Measurements from ENCODE around the gene DHH. TPM values are rescaled to one million over a fixed set of nuclear protein-coding genes. Genes with fewer than 3 reads are reported as not detected.
"Not testable (repeated sequence)": the region's sequence is repeated elsewhere in the genome, so short reads cannot be mapped to it uniquely, and the experiment has no call there.

Gene DHH
- total and polyA plus RNA-seq, 5 experiments from 2014 or later, result 0.27 to 0.47 TPM; not detected in 3

DNA sequence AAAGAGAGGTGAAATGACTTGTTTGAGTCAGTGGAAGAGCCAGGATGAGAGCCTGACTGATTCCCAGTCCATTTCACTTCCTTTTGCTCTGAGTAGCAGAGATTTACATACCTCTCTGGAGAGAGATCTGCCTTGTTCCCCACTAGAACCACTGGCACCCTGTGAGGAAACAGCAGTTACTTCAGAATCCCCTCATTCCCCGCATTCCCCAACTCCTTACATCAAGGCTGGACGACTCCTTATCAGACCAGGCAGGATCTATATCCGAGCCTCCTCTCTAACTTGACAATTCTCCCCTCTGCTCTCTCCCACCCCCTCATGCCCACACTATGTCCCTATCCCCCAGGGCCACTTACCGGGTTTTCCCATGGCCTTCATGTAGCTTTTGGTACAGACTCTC lies 28.5 kb downstream of the DHH start:
- ATAC-seq, result no peak
- POLR2A ChIA-PET, result interaction anchor here (4.0 kb wide), 1 partner anchor 27 kb away, joined by 23 read pairs; the partner anchor contains the start of gene DHH
- Mint-ChIP-seq H3K27ac (peak overlapping the region in 2 of 10 donors; percentile 4 to 35), H3K9me3 (no peaks in the 10 kb centered on the region), H3K4me3 (peak overlapping the region in 1 of 10 donors; percentile 14), H3K4me1 (peaks cover 16 to 29% (median 27%) of the 10 kb centered on the region in 4 donors), H3K27me3 (no peaks in the 10 kb centered on the region), H3K36me3 (peaks cover 0 to 2% (median 0%) of the 10 kb centered on the region in 3 donors)
- DNase-seq, result no peak

DNA sequence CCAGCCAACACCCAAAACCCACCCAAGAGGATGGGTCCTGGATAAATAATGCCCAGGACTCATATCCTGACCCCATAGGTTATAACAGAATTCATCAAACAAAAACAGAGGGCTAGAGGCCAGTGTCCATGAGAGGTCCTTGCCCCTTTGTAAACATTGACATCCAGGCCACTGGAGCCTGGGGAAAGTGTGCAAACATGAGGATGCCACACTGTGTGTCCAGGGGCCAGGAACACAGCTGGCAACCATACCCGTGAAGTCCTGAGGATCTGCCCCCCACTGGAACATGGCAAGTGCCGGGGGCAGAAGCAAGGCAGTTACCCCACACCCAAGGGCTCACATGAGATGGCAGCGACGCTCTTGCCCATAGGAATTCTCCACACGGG lies 29.8 kb downstream of the DHH start:
- Mint-ChIP-seq H3K4me3 (no peak overlapping the region), H3K36me3 (peaks cover 0 to 2% (median 0%) of the 10 kb centered on the region in 3 donors), H3K9me3 (no peaks in the 10 kb centered on the region), H3K27me3 (no peaks in the 10 kb centered on the region), H3K27ac (no peak overlapping the region), H3K4me1 (peaks cover 16 to 30% (median 25%) of the 10 kb centered on the region in 4 donors)
- POLR2A ChIA-PET, result interaction anchor here (0.7 to 4.0 kb wide), 5 partner anchors 23 to 166 kb away, joined by 3 to 23 read pairs (median 5); partner anchors contain the start of gene DHH
- peak in 1 of 10 donors; percentile 49 for DNase-seq
- ATAC-seq, result no peak

DNA sequence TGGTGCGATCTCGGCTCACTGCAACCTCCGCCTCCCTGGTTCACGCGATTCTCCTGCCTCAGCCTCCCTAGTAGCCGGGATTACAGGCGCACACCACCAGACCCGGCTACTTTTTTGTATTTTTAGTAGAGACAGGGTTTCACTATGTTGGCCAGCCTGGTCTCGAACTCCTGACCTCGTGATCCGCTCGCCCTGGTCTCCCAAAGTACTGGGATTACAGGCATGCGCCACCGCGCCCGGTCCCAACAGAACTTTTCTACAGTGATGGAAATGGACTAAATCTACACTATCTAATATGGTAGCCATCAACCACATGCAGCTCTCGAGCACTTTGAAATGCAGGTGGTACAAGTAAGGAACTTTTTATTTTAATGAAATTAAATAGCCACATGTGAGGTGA lies 32.7 kb downstream of the DHH start:
- Mint-ChIP-seq H3K4me3 (peak overlapping the region in 6 of 10 donors; percentile 2 to 94 (median 63)), H3K27ac (peak overlapping the region in 1 of 10 donors; percentile 33), H3K4me1 (peaks cover 28 to 44% (median 40%) of the 10 kb centered on the region in 4 donors)
- H3K27me3 Mint-ChIP-seq, H3K9me3 Mint-ChIP-seq, H3K36me3 Mint-ChIP-seq, DNase-seq, ATAC-seq: not testable (repeated sequence)
- POLR2A ChIA-PET, result interaction anchor here (1.0 kb wide), 1 partner anchor 173 kb away, joined by 3 read pairs; no protein-coding TSS in a partner anchor

DNA sequence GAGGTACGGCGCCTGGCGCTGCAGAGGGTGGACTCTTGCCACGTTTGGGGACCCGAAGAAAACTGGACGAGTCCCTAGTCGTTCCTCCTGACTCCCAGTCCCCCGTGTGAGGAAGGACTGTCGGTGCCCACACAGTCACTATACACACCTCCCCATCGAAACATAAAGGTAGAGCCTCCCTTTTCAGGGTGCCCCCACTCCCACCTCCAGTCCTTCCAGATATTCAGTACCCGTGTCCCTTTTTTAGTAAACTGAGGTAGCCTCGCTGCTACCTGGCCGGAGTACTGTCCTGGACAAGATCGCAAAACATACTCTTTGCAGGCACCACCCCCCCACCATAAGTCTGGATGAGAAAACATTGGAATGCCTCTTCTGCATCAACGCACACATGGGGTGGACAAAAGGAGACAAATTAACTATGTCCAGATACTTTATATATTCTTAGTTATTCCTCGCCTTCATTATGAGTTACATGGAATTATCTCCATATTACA lies 33.4 kb downstream of the DHH start:
- Mint-ChIP-seq H3K4me3 (peak overlapping the region; percentile 72 to 99 (median 94)), H3K27me3 (no peaks in the 10 kb centered on the region), H3K9me3 (no peaks in the 10 kb centered on the region), H3K27ac (peak overlapping the region; percentile 91 to 99 (median 96)), H3K4me1 (peaks cover 35 to 51% (median 47%) of the 10 kb centered on the region in 4 donors), H3K36me3 (peaks cover 0 to 2% (median 0%) of the 10 kb centered on the region in 3 donors)
- POLR2A ChIA-PET, result interaction anchor here (0.6 to 3.3 kb wide), 7 partner anchors 9 to 174 kb away, joined by 3 to 22 read pairs (median 7); partner anchors contain the start of genes LMBR1L, RHEBL1, TUBA1A and TUBA1B
- ATAC-seq (peak in 1 of 2 donors; percentile 1), DNase-seq (no peak)

DNA sequence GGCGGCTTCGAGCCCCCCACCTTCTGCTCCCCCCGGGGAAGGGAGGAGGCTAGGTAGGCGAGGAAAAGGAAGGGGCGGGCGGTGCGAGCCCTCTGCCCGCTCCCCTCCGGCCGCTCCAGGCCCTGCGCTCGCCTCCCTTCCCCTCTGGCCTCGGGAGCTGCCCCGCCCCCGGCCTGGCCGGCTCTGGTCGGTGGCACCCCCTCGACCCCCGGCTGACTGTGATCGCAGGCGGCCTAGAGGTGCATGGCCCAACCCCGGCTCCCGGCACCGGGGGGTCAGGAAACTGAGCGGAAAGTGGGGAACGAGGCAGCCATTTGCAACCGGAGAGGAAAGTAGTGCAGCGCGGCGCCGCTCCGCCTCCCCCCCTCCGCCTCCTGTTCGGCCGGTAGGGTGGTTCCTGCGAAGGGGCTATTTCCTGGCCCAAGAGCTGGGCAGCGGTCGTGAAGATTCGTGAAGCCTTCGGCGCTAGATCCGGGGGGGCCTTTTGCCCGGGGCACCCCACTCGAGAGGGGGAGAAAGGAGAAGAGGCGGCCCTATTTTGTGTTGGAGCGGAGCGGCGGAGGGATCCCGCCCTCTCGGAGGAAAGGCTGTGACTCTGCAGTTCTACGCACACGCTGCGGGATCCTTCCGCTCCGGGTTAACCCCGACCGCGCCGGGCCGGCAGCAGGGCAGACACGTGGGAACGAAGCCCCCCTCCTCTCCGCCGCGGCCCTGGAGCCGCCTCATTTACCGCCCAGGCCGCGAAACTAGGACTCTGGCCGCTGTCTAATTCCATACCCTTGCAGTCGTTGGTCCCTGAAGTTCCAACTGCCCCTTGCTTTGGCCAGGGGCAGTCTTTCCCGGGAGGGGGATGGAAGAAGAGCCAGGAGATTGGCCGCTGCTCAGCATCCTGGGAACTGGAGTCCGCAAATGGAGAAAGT lies 34.1 kb downstream of the DHH start, which contains the start of gene KMT2D:
KMT2D (minus strand) TSS at position 558 of the 920 bp plus-strand sequence. CDS start 5,470 bp downstream, outside the sequence.
- ATAC-seq (peak; percentile 73 to 76), DNase-seq (peak; percentile 78 to 96 (median 86))
- Mint-ChIP-seq H3K4me3 (peak within 1 kb of the TSS; percentile 72 to 99 (median 94)), H3K27me3 (no peaks in the 10 kb centered on the region), H3K36me3 (peaks cover 0 to 5% (median 2%) of the 10 kb centered on the region in 3 donors), H3K27ac (peak within 1 kb of the TSS; percentile 92 to 99 (median 98)), H3K9me3 (no peaks in the 10 kb centered on the region), H3K4me1 (peaks cover 42 to 58% (median 54%) of the 10 kb centered on the region in 4 donors)
- POLR2A ChIA-PET, result interaction anchor here (0.6 to 3.3 kb wide), 14 partner anchors 10 to 208 kb away, joined by 3 to 22 read pairs (median 4); partner anchors contain the start of genes DDX23, FKBP11, LMBR1L and RHEBL1

DNA sequence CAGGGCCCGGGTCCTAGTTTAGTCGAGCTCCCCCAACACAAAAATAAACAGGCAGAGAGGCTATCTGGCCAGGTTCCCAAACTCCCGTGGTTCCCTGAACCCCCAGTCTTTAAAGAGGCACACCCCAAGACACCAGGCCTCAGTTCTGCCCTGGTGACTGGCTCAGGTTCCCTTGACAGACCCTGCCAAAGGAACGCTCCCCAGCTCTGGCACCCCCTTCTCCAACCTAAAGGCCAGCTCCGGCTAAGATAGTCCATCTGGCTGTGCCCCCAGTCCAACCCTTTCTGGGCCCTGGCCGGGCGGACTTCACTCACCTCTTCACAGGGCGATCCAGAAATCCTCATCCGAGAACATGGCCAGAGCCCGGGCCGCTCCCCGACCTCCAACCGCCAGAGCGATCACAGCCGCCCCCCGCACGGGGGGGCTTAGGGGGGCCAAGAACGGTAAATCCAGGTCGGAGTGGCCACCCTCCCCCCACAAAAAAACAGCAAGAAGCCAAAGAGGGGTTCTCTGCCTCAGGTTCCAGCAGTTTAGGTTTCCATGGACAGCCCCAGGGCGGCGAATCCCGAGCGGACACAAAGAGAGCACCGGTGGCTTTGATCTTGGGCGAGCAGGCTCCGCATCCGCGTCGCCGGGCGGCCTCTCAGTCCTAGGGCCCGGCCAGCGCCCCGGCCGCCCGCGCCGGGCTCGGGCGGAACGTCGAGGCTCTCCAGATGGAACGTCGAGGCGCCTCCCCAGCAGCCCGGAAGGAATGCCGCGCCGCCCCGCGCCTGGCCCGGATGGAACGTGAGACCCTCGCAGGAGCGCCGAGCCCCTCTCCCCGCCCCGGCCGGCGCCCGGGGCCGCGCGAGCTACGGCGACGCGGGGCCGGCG lies 35.1 kb downstream of the DHH start:
- H3K4me3 Mint-ChIP-seq, result peak overlapping the region; percentile 72 to 95 (median 92)
- peaks cover 0 to 12% (median 5%) of the 10 kb centered on the region in 3 donors for H3K36me3 Mint-ChIP-seq
- H3K27me3 Mint-ChIP-seq, result no peaks in the 10 kb centered on the region
- POLR2A ChIA-PET, result interaction anchor here (0.7 to 3.3 kb wide), 13 partner anchors 10 to 207 kb away, joined by 3 to 22 read pairs (median 4); partner anchors contain the start of genes DDX23, FKBP11, LMBR1L and RHEBL1
- DNase-seq, result peak in 2 of 10 donors; percentile 26 to 30
- H3K9me3 Mint-ChIP-seq, result no peaks in the 10 kb centered on the region
- H3K27ac Mint-ChIP-seq, result peak overlapping the region; percentile 75 to 96 (median 90)
- peak; percentile 3 to 24 for ATAC-seq
- H3K4me1 Mint-ChIP-seq, result peaks cover 50 to 68% (median 64%) of the 10 kb centered on the region in 4 donors

DNA sequence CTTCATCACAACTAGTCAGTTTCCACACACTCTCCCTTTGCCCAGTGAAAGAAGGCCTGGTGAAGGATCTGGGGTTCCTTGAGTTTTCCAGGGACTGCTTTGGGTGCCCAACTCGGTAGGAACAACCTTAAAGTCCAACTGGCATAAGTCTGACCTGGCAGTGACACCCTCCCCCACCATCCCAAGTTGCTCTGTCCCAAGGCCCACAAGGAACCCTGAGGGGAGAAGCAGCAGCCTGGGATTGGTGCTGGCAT lies 35.6 kb downstream of the DHH start:
- no peaks in the 10 kb centered on the region for H3K9me3 Mint-ChIP-seq
- no peaks in the 10 kb centered on the region for H3K27me3 Mint-ChIP-seq
- H3K36me3 Mint-ChIP-seq, result peaks cover 0 to 18% (median 5%) of the 10 kb centered on the region in 3 donors
- DNase-seq (no peak), ATAC-seq (no peak)
- H3K4me3 Mint-ChIP-seq, result peak overlapping the region; percentile 72 to 95 (median 92)
- H3K4me1 Mint-ChIP-seq, result peaks cover 49 to 70% (median 66%) of the 10 kb centered on the region in 4 donors
- POLR2A ChIA-PET, result interaction anchor here (0.6 to 3.3 kb wide), 4 partner anchors 9 to 305 kb away, joined by 3 to 22 read pairs (median 12); partner anchors contain the start of genes RHEBL1 and TUBA1B
- peak overlapping the region; percentile 75 to 96 (median 90) for H3K27ac Mint-ChIP-seq

DNA sequence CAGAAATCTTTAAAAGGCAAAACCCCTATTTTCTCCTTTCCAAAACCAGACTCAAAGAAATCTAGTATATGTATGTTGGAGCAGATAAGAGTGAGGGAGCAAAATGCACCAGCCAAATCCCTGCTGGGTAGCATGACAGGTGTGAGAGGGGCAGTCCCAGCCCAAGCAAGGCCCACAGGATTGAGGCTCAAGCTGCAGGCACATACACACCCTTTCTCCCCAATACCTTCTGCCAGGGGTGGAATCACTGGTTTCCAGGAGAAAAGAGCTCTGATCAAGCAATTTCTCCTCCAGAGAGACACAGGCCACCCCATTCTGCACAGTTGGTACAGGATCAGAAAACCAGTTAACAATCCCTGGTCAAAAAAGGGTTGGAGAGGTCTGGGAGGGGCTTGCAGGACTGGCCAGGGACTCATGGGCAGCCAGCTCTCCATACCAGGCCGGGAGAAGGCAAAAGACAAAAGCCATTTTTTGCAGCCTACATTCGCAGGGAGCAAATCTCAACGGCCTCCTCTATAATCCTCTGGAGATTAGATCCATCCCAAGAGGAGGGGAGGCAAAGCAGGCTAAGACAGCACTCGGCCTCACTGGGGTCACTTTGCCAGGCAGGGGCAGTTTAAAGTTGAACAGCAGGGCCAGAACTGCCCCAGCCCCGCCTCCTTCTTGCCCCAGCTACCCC lies 36.1 kb downstream of the DHH start:
- no peak for DNase-seq
- POLR2A ChIA-PET, result interaction anchor here (0.6 to 3.3 kb wide), 5 partner anchors 12 to 1573 kb away, joined by 3 to 22 read pairs (median 4); partner anchors contain the start of genes RHEBL1 and TUBA1B
- peaks cover 0 to 23% (median 5%) of the 10 kb centered on the region in 3 donors for H3K36me3 Mint-ChIP-seq
- H3K4me1 Mint-ChIP-seq, result peaks cover 47 to 72% (median 66%) of the 10 kb centered on the region in 4 donors
- no peaks in the 10 kb centered on the region for H3K9me3 Mint-ChIP-seq
- peak overlapping the region; percentile 72 to 95 (median 92) for H3K4me3 Mint-ChIP-seq
- peak overlapping the region; percentile 75 to 96 (median 90) for H3K27ac Mint-ChIP-seq
- no peak for ATAC-seq
- no peaks in the 10 kb centered on the region for H3K27me3 Mint-ChIP-seq

DNA sequence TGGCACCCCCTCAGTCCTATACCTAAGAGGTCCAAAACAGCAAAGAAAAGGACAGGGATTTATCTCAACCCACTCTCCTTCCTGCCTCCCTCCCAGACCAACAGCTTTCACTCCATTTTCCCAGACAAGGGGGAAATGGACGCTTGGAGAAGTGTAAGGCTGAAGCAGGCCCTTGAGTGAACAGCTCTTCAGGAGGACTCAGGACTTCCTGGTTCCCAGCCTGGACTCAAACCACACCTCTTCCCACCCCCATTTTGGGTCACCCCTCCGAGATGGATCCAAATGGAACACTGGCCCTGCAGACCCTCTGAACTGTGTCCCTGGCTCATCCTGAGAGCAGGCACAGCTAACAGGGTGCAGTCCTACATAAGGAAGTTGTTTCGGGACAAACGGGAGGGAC lies 36.7 kb downstream of the DHH start:
- ATAC-seq (no peak), DNase-seq (no peak)
- peak overlapping the region; percentile 75 to 95 (median 88) for H3K27ac Mint-ChIP-seq
- H3K9me3 Mint-ChIP-seq, result no peaks in the 10 kb centered on the region
- peak overlapping the region; percentile 72 to 95 (median 92) for H3K4me3 Mint-ChIP-seq
- POLR2A ChIA-PET, result interaction anchor here (1.2 to 3.3 kb wide), 3 partner anchors 12 to 73 kb away, joined by 3 to 22 read pairs (median 20); partner anchors contain the start of genes RHEBL1 and TUBA1B
- no peaks in the 10 kb centered on the region for H3K27me3 Mint-ChIP-seq
- H3K4me1 Mint-ChIP-seq, result peaks cover 47 to 76% (median 68%) of the 10 kb centered on the region in 4 donors
- H3K36me3 Mint-ChIP-seq, result peaks cover 0 to 29% (median 5%) of the 10 kb centered on the region in 3 donors

DNA sequence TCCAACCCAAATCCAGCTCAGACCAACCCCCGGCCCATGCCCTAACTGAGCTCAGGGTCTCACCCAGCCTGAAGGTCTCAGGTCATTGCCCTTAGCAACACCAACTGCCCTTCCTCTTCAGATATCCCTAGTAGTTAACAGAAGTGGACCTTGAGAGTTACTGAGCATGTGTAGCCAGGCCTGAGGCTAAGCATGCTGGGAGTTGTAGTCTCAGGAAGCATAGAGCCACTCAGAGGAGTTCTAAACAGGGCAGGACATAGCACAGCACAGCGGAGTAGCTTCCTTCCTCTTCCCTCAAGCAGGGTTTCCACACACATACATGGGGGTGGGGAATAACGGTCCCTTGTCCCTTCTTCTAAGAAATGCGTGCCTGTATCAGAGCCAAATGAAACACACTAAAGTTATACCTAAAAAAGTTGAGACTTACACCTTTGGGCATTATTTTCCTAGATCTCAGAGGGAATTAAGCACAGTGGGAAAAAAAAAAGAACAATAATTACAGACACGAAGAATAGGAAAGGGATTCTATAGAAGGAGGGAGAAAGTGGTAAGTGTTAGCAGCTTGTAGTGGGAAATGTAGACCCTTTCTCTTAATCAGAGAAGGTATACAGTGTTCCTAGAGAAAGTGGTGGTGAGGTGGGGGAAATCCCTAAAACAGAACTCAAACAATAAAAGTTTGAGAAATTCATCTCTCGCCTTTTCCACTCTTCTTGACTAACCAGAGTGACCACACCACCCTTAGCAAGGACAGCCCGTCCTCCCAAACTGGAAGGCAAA lies 38.4 kb downstream of the DHH start:
- DNase-seq (peak in 9 of 10 donors; percentile 34 to 73 (median 49)), ATAC-seq (peak; percentile 59 to 70)
- Mint-ChIP-seq H3K27me3 (no peaks in the 10 kb centered on the region), H3K9me3 (no peaks in the 10 kb centered on the region), H3K4me3 (peak overlapping the region; percentile 72 to 95 (median 92)), H3K27ac (peak overlapping the region; percentile 38 to 92 (median 82)), H3K4me1 (peaks cover 49 to 81% (median 69%) of the 10 kb centered on the region in 4 donors), H3K36me3 (peaks cover 0 to 46% (median 12%) of the 10 kb centered on the region in 3 donors)
- POLR2A ChIA-PET, result interaction anchor here (0.5 to 2.0 kb wide), 3 partner anchors 14 to 52 kb away, joined by 4 to 8 read pairs (median 7); partner anchors contain the start of gene RHEBL1
